ENCODE results near the gene LIPI.

- no peak for TF ChIP-seq YY1 (IDR thresholded peaks at IDR 0.05; ENCODE audit: insufficient read depth, insufficient read length)
- no peak for TF ChIP-seq SUZ12 (IDR thresholded peaks at IDR 0.05; ENCODE audit: extremely low read depth, insufficient read depth, insufficient read length)
Observed at GRCh38 chr21:14095056-14095455, 115.7 kb downstream of the LIPI start.
